B cell (primary cell): Measurements from ENCODE around the gene UBQLNL. TPM values are rescaled to one million over a fixed set of nuclear protein-coding genes. Genes with fewer than 3 reads are reported as not detected.

Source experiments
- ATAC-seq: fragments of 200-7000 bp; cut with Tn5 transposase; one replicate; pipeline ENCODE4 v1.10.0; 2021; ENCODE audit warnings: low read depth, mild to moderate bottlenecking, moderate number of reproducible peaks, moderate library complexity
- CTCF ChIA-PET: fragments of 350-600 bp; sonication (Branson Sonifier 250); formaldehyde crosslinking; loops from one replicate; lab custom pipeline; 2021; ENCODE audit warnings: antibody characterized with exemption, inconsistent platforms; lab: Charles Lee
- POLR2A ChIA-PET: fragments of 350-600 bp; sonication (Branson Sonifier 250); formaldehyde crosslinking; loops from one replicate; lab custom pipeline; 2021; ENCODE audit warnings: antibody characterized with exemption; lab: Charles Lee
- DNase-seq: peaks from one replicate; pipeline ENCODE4 v3.0.0; 2013
- H2AFZ ChIP-seq: 2 replicates; pipeline ENCODE4 v1.6.1; 2012; ENCODE audit warnings: mild to moderate bottlenecking, low read depth, low read length; ENCODE audit not compliant: insufficient read depth, poor library complexity, severe bottlenecking
- H3K27ac ChIP-seq, 2 donors: 1 replicate in 1 of 2; 2 replicates in 1 of 2; pipeline ENCODE4 v1.5.1; 2012 to 2013; ENCODE audit warnings: low read length in 2 of 2, mild to moderate bottlenecking in 2 of 2, moderate library complexity in 1 of 2
- H3K27me3 ChIP-seq, 4 experiments: fragments of 200-600 bp in 1 of 4; sonication (generic) in 1 of 4; replicated peaks in 1 of 4; 1 replicate in 2 of 4; 2 replicates in 2 of 4; pipeline versions ENCODE4 v1.6.1 to v1.7.0; 2013 to 2016; ENCODE audit warnings: low read length in 3 of 4, mild to moderate bottlenecking in 2 of 4, mixed read lengths in 1 of 4, moderate library complexity in 1 of 4; ENCODE audit not compliant: insufficient read depth in 4 of 4, control insufficient read depth in 3 of 4; ENCODE audit errors: control extremely low read depth in 1 of 4
- H3K36me3 ChIP-seq, 2 experiments: replicated peaks in 1 of 2; 1 replicate in 1 of 2; 2 replicates in 1 of 2; pipeline versions ENCODE4 v1.6.1 to v1.7.1; 2013; ENCODE audit warnings: low read length in 1 of 2; ENCODE audit not compliant: insufficient read depth in 2 of 2, control insufficient read depth in 1 of 2; ENCODE audit errors: control extremely low read depth in 1 of 2, extremely low read depth in 1 of 2
- H3K4me1 ChIP-seq, 2 donors: fragments of 200-600 bp in 1 of 2; sonication (generic) in 1 of 2; 1 replicate in 1 of 2; 2 replicates in 1 of 2; pipeline versions ENCODE4 v1.5.1 to v1.6.1; 2013 to 2017; ENCODE audit warnings: low read length in 2 of 2; ENCODE audit not compliant: control insufficient read depth in 2 of 2, insufficient read depth in 2 of 2
- H3K4me2 ChIP-seq: replicated peaks from 2 replicates; pipeline ENCODE3; 2012; ENCODE audit warnings: mild to moderate bottlenecking, low read depth, low read length; ENCODE audit not compliant: poor library complexity, severe bottlenecking
- H3K4me3 ChIP-seq, 5 experiments: fragments of 200-600 bp in 1 of 5; sonication (generic) in 1 of 5; 1 replicate in 3 of 5; 2 replicates in 2 of 5; pipeline versions ENCODE4 v1.5.1 to v1.7.0; 2011 to 2016; ENCODE audit warnings: low read length in 4 of 5, mild to moderate bottlenecking in 4 of 5, low read depth in 2 of 5, control low read depth in 1 of 5, moderate library complexity in 1 of 5; ENCODE audit not compliant: insufficient read depth in 1 of 5; ENCODE audit errors: control extremely low read depth in 1 of 5, extremely low read depth in 1 of 5
- H3K79me2 ChIP-seq: fragments of 200-600 bp; sonication (generic); one replicate; pipeline ENCODE4 v1.6.0; 2016; ENCODE audit warnings: low read length; ENCODE audit not compliant: control insufficient read depth, insufficient read depth
- H3K9ac ChIP-seq: fragments of 200-600 bp; sonication (generic); 2 replicates; pipeline ENCODE4 v1.6.1; 2017; ENCODE audit warnings: mild to moderate bottlenecking, low read length, moderate library complexity
- H3K9me3 ChIP-seq, 3 donors: one replicate each; pipeline versions ENCODE4 v1.6.1 to v1.7.1; 2013; ENCODE audit warnings: low read length in 2 of 3; ENCODE audit not compliant: control insufficient read depth in 2 of 3, insufficient read depth in 1 of 3; ENCODE audit errors: control extremely low read depth in 1 of 3
- H4K20me1 ChIP-seq: 2 replicates; pipeline ENCODE4 v1.6.0; 2012; ENCODE audit warnings: mild to moderate bottlenecking, low read length; ENCODE audit not compliant: insufficient read depth, control insufficient read depth, poor library complexity, severe bottlenecking
- H3K27ac Mint-ChIP-seq: one replicate; pipeline ENCODE4 v1.8.0; 2021; ENCODE audit warnings: mixed read lengths
- H3K27me3 Mint-ChIP-seq: one replicate; pipeline ENCODE4 v1.8.0; 2021; ENCODE audit warnings: mixed read lengths
- H3K4me1 Mint-ChIP-seq: one replicate; pipeline ENCODE4 v1.8.0; 2021; ENCODE audit warnings: mixed read lengths
- H3K4me3 Mint-ChIP-seq: one replicate; pipeline ENCODE4 v1.8.0; 2021; ENCODE audit warnings: mixed read lengths
- H3K9me3 Mint-ChIP-seq: one replicate; pipeline ENCODE4 v1.8.0; 2022; ENCODE audit warnings: mixed read lengths; ENCODE audit not compliant: insufficient read depth
- CTCF ChIP-seq: fragments of 200-600 bp; IDR thresholded peaks from one replicate; pipeline ENCODE4 v1.8.0; 2022; ENCODE audit warnings: antibody characterized with exemption, mild to moderate bottlenecking
- EZH2 ChIP-seq: IDR thresholded peaks from 2 replicates; pipeline ENCODE4 v1.6.1; 2012; ENCODE audit warnings: borderline replicate concordance, low read depth, mild to moderate bottlenecking, moderate library complexity, low read length; ENCODE audit not compliant: insufficient read depth, poor library complexity, severe bottlenecking
- WGBS: methylation state at CpG from one replicate; pipeline ENCODE4 v1.1.5; 2013; ENCODE audit warnings: missing lambda C conversion rate; ENCODE audit not compliant: insufficient coverage; 5-methylcytosine and 5-hydroxymethylcytosine counted together
- intact Hi-C: fragments of 100-400 bp; cut with micrococcal nuclease; formaldehyde crosslinking; loops from one replicate; pipeline ENCODE4 v1.10.0; 2022
- polyA plus RNA-seq: library from polyadenylated mRNA; depleted of rRNA; stranded (reverse); fragments of >200 nt; gene quantifications from 2 replicates; pipeline ENCODE4 v1.2.3, GENCODE V29; 2012
- total RNA-seq, 2 donors: library from RNA; stranded (reverse); fragments of 120-200 nt in 1 of 2; gene quantifications; 1 replicate in 1 of 2; 2 replicates in 1 of 2; pipeline versions ENCODE4 v1.2.3 to v1.2.4, GENCODE V29; 2013 to 2022

The UBQLNL gene
- total and polyA plus RNA-seq, 2 donors (not counting 1 experiment from before 2014, with no cell fraction given), result 1.3 to 1.9 TPM

DNA sequence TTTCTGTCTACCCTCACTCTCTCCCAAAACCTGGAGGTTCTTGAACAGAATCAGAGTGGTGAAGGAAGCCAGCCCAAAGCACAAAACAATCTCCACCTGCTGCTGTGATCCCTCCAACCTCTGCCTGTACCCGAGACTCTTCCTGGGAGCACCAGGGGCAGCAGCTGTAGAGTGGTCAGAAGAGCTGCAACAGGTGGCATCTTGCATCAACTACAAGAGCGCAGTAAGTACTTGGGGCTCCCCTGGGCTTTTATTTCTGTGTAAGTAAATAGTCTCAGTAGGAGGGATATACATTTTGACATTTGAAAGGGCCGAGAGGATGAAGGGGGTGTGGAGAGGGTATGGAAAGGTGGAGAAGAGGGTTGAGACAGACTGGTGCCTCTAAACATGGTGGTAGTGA, 8.3 kb upstream of the UBQLNL start:
- no peak overlapping the region for H3K27ac ChIP-seq
- no peaks in the 10 kb centered on the region for H3K9me3 Mint-ChIP-seq
- H3K79me2 ChIP-seq, result no peaks in the 10 kb centered on the region
- no peaks in the 10 kb centered on the region for H3K36me3 ChIP-seq
- H3K27ac Mint-ChIP-seq, result no peak overlapping the region
- CTCF ChIA-PET, result no interaction called here
- no peak overlapping the region for H3K9ac ChIP-seq
- H3K4me3 Mint-ChIP-seq, result no peak overlapping the region
- WGBS, result 85% methylated on average over 2 of the region's 3 CpGs
- no peaks in the 10 kb centered on the region for H3K27me3 Mint-ChIP-seq
- H3K9me3 ChIP-seq, result no peaks in the 10 kb centered on the region
- no peaks in the 10 kb centered on the region for H4K20me1 ChIP-seq
- no peaks in the 10 kb centered on the region for H3K4me1 ChIP-seq
- TF ChIP-seq CTCF (no peak), EZH2 (no peak)
- no peak overlapping the region for H3K4me2 ChIP-seq
- H3K4me1 Mint-ChIP-seq, result no peaks in the 10 kb centered on the region
- DNase-seq (no peak), ATAC-seq (no peak)
- H3K4me3 ChIP-seq, result no peak overlapping the region
- intact Hi-C loops, result no loop called here
- H2AFZ ChIP-seq, result no peak overlapping the region
- POLR2A ChIA-PET, result no interaction called here
- no peaks in the 10 kb centered on the region for H3K27me3 ChIP-seq

- POLR2A ChIA-PET, result no interaction called here
- H3K4me1 ChIP-seq, result no peaks in the 10 kb centered on the region
- Mint-ChIP-seq H3K9me3 (no peaks in the 10 kb centered on the region), H3K4me1 (no peaks in the 10 kb centered on the region), H3K27ac (no peak overlapping the region), H3K4me3 (no peak overlapping the region), H3K27me3 (no peaks in the 10 kb centered on the region)
- no peak for DNase-seq
- 100% methylated on average over 2 of the region's 2 CpGs for WGBS
- no peaks in the 10 kb centered on the region for H3K9me3 ChIP-seq
- no peak overlapping the region for H3K4me3 ChIP-seq
- H3K4me2 ChIP-seq, result no peak overlapping the region
- H3K27me3 ChIP-seq, result no peaks in the 10 kb centered on the region
- no peaks in the 10 kb centered on the region for H3K79me2 ChIP-seq
- no peak overlapping the region for H3K9ac ChIP-seq
- intact Hi-C loops, result no loop called here
- H3K27ac ChIP-seq, result no peak overlapping the region
- CTCF ChIA-PET, result no interaction called here
- no peak for TF ChIP-seq EZH2
- no peak for TF ChIP-seq CTCF
- ATAC-seq, result no peak
- H4K20me1 ChIP-seq, result no peaks in the 10 kb centered on the region
- no peaks in the 10 kb centered on the region for H3K36me3 ChIP-seq
- no peak overlapping the region for H2AFZ ChIP-seq
These were observed 5.8 kb upstream of the UBQLNL start for GRCh38 chr11:5522308-5522707.
